ENCODE measurements around the gene PI4K2A.
A peak's percentile ranks its signal among the peaks of the same experiment; 100 is the strongest.

PI4K2A gene

GRCh38 chr10:97640174-97640867 is at the start of gene PI4K2A:
Gene PI4K2A, plus strand, starts transcription at chr10:97640671. Its CDS starts 72 bp downstream, at chr10:97640743.
- DNase-seq (ENCODE audit: low read depth): peak; percentile 97

- no peak for DNase-seq (ENCODE audit: low read depth)
These were observed 49.5 kb upstream of the PI4K2A start for GRCh38 chr10:97590748-97591495.

- DNase-seq (ENCODE audit: low read depth): no peak
These were observed 47.0 kb upstream of the PI4K2A start for GRCh38 chr10:97593421-97593820.

GRCh38 chr10:97596101-97597082 is 44.1 kb upstream of the PI4K2A start:
- no peak for DNase-seq (ENCODE audit: low read depth)

GRCh38 chr10:97597778-97598177 is 42.7 kb upstream of the PI4K2A start:
- DNase-seq (ENCODE audit: low read depth): no peak

- DNase-seq (ENCODE audit: low read depth): no peak
These were observed 41.8 kb upstream of the PI4K2A start for GRCh38 chr10:97598407-97599271.

- no peak for DNase-seq (ENCODE audit: low read depth)
These were observed 41.2 kb upstream of the PI4K2A start for GRCh38 chr10:97599272-97599619.

- DNase-seq (ENCODE audit: low read depth): no peak
These were observed 39.9 kb upstream of the PI4K2A start for GRCh38 chr10:97600616-97601015.

GRCh38 chr10:97601268-97602215 is 38.9 kb upstream of the PI4K2A start:
- no peak for DNase-seq (ENCODE audit: low read depth)

GRCh38 chr10:97607095-97607636 is 33.3 kb upstream of the PI4K2A start:
- DNase-seq (ENCODE audit: low read depth): no peak

GRCh38 chr10:97608991-97609561 is 31.4 kb upstream of the PI4K2A start:
- DNase-seq (ENCODE audit: low read depth): no peak

- DNase-seq (ENCODE audit: low read depth): no peak
These were observed 29.0 kb upstream of the PI4K2A start for GRCh38 chr10:97611473-97611872.

- no peak for DNase-seq (ENCODE audit: low read depth)
These were observed 28.1 kb upstream of the PI4K2A start for GRCh38 chr10:97612386-97612785.

GRCh38 chr10:97618285-97618684 is 22.2 kb upstream of the PI4K2A start:
- no peak for DNase-seq (ENCODE audit: low read depth)

- no peak for DNase-seq (ENCODE audit: low read depth)
These were observed 21.7 kb upstream of the PI4K2A start for GRCh38 chr10:97618733-97619132.

GRCh38 chr10:97623277-97623676 is 17.2 kb upstream of the PI4K2A start:
- no peak for DNase-seq (ENCODE audit: low read depth)

GRCh38 chr10:97627731-97628130 is 12.7 kb upstream of the PI4K2A start:
- no peak for DNase-seq (ENCODE audit: low read depth)

GRCh38 chr10:97628228-97628627 is 12.2 kb upstream of the PI4K2A start:
- no peak for DNase-seq (ENCODE audit: low read depth)

GRCh38 chr10:97629289-97629688 is 11.2 kb upstream of the PI4K2A start:
- DNase-seq (ENCODE audit: low read depth): no peak

GRCh38 chr10:97631098-97631497 is 9.4 kb upstream of the PI4K2A start:
- DNase-seq (ENCODE audit: low read depth): no peak
